Neural crest cell (in vitro differentiated cells): ENCODE results near the gene SPAG7. TPM values are rescaled to one million over a fixed set of nuclear protein-coding genes. Genes with fewer than 3 reads are reported as not detected.

Experiments used
- DNase-seq: peaks from one replicate; pipeline ENCODE4 v3.0.0; 2021; ENCODE audit warnings: low read depth, mixed read lengths, low spot score
- H3K27ac Mint-ChIP-seq: one replicate; pipeline ENCODE4 v1.8.0; 2021; ENCODE audit warnings: mild to moderate bottlenecking, mixed read lengths; ENCODE audit not compliant: unreplicated experiment
- H3K27me3 Mint-ChIP-seq: 2 replicates; pipeline ENCODE4 v1.8.0; 2021; ENCODE audit warnings: low read depth, mild to moderate bottlenecking, mixed read lengths
- H3K36me3 Mint-ChIP-seq: 2 replicates; pipeline ENCODE4 v1.8.0; 2021; ENCODE audit warnings: low read depth, mild to moderate bottlenecking, mixed read lengths
- H3K4me1 Mint-ChIP-seq: 2 replicates; pipeline ENCODE4 v1.8.0; 2021; ENCODE audit warnings: mixed read lengths
- H3K4me3 Mint-ChIP-seq: one replicate; pipeline ENCODE4 v1.8.0; 2021; ENCODE audit warnings: mild to moderate bottlenecking, mixed read lengths
- H3K9me3 Mint-ChIP-seq: 2 replicates; pipeline ENCODE4 v1.8.0; 2021; ENCODE audit warnings: mixed read lengths
- total RNA-seq: library from RNA; stranded (reverse); gene quantifications from 2 replicates; pipeline ENCODE4 v1.2.1, GENCODE V29; 2021
- TF ChIP-seq, protein P1 (sequence below): fragments of 200-600 bp; sonication (generic); conservative IDR thresholded peaks from 2 replicates; pipeline ENCODE4 v1.5.0; 2021; ENCODE audit warnings: antibody characterized with exemption, mild to moderate bottlenecking

Gene SPAG7
- total RNA-seq, 1 donor from 2014 or later = 78.9 TPM

DNA sequence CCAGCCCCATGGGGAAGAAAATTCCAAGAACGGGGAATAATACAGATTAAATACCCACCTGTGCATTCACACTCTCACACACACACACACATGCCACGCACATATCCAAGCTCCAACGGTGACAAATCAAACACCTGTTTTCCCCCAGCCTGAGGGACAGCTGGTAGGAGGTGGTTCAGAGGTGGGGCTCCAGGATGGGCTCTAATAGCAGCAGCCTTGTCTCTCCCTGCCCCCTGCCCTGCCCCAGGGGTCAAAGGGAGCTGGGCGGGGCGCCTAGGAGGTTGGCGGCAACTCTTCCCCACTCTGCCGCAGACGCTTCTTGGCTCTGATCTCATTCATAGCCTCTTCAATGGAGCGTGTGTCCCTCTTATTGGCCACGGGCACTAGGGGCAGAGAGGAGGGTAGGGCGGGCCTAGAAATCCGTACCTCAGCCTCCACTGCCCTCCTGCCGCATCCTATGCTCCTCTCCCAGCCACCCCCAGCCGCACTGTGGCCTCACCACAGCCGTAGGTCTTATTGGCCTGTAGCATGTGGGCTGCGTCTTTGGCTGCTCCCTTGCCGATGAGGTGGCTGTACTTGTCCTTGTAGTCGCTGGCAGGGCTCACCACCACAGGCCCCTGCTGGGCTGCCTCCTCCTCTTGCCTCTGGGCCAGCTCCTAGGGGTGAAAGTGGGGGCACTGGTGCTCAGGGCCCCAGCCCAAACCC is 8.2 kb downstream of the SPAG7 start:
- Mint-ChIP-seq H3K9me3 (no peaks in the 10 kb centered on the region), H3K36me3 (peaks cover 5% of the 10 kb centered on the region), H3K4me1 (peaks cover 8% of the 10 kb centered on the region)

GRCh38 chr17:4958102-4958501 is 9.5 kb downstream of the SPAG7 start:
- no peaks in the 10 kb centered on the region for H3K9me3 Mint-ChIP-seq
- TF ChIP-seq, protein P1, sequence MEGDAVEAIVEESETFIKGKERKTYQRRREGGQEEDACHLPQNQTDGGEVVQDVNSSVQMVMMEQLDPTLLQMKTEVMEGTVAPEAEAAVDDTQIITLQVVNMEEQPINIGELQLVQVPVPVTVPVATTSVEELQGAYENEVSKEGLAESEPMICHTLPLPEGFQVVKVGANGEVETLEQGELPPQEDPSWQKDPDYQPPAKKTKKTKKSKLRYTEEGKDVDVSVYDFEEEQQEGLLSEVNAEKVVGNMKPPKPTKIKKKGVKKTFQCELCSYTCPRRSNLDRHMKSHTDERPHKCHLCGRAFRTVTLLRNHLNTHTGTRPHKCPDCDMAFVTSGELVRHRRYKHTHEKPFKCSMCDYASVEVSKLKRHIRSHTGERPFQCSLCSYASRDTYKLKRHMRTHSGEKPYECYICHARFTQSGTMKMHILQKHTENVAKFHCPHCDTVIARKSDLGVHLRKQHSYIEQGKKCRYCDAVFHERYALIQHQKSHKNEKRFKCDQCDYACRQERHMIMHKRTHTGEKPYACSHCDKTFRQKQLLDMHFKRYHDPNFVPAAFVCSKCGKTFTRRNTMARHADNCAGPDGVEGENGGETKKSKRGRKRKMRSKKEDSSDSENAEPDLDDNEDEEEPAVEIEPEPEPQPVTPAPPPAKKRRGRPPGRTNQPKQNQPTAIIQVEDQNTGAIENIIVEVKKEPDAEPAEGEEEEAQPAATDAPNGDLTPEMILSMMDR = no peak
- no peak overlapping the region for H3K4me3 Mint-ChIP-seq
- no peak for DNase-seq
- H3K27ac Mint-ChIP-seq = no peak overlapping the region
- peaks cover 5% of the 10 kb centered on the region for H3K36me3 Mint-ChIP-seq
- H3K4me1 Mint-ChIP-seq = peaks cover 8% of the 10 kb centered on the region
- no peaks in the 10 kb centered on the region for H3K27me3 Mint-ChIP-seq

More for the DNA sequence above, 8.2 kb downstream of the SPAG7 start:
- no peak overlapping the region for H3K4me3 Mint-ChIP-seq
- no peaks in the 10 kb centered on the region for H3K27me3 Mint-ChIP-seq
- DNase-seq = no peak
- TF ChIP-seq, protein P1 = no peak
- no peak overlapping the region for H3K27ac Mint-ChIP-seq

- H3K4me3 Mint-ChIP-seq = peak overlapping the region; percentile 27
- H3K27ac Mint-ChIP-seq = no peak overlapping the region
- peaks cover 2% of the 10 kb centered on the region for H3K36me3 Mint-ChIP-seq
- no peaks in the 10 kb centered on the region for H3K27me3 Mint-ChIP-seq
- DNase-seq = no peak
- no peaks in the 10 kb centered on the region for H3K9me3 Mint-ChIP-seq
- TF ChIP-seq, protein P1 = no peak
- H3K4me1 Mint-ChIP-seq = peaks cover 11% of the 10 kb centered on the region
Observed at GRCh38 chr17:4956493-4957061, 11.0 kb downstream of the SPAG7 start.

DNA sequence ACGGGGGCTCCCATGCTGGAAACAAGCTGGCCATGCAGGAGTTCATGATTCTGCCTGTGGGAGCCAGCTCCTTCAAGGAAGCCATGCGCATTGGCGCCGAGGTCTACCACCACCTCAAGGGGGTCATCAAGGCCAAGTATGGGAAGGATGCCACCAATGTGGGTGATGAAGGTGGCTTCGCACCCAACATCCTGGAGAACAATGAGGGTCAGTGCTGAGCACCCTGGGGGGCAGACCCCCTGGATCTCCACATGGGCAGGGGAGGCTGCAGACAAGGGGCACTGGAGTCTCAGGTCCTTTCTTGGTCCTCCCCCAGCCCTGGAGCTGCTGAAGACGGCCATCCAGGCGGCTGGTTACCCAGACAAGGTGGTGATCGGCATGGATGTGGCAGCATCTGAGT is 12.5 kb downstream of the SPAG7 start:
- Mint-ChIP-seq H3K27me3 (peaks cover 2% of the 10 kb centered on the region), H3K36me3 (no peaks in the 10 kb centered on the region)

GRCh38 chr17:4953451-4953961 is 14.1 kb downstream of the SPAG7 start:
- Mint-ChIP-seq H3K4me3 (peak overlapping the region; percentile 52), H3K4me1 (peaks cover 21% of the 10 kb centered on the region), H3K9me3 (no peaks in the 10 kb centered on the region), H3K27me3 (peaks cover 2% of the 10 kb centered on the region), H3K27ac (no peak overlapping the region), H3K36me3 (no peaks in the 10 kb centered on the region)
- no peak for DNase-seq
- TF ChIP-seq, protein P1 = no peak

More for the DNA sequence above, 12.5 kb downstream of the SPAG7 start:
- peaks cover 18% of the 10 kb centered on the region for H3K4me1 Mint-ChIP-seq
- no peak overlapping the region for H3K27ac Mint-ChIP-seq
- H3K4me3 Mint-ChIP-seq = no peak overlapping the region
- H3K9me3 Mint-ChIP-seq = no peaks in the 10 kb centered on the region
- no peak for DNase-seq
- TF ChIP-seq, protein P1 = no peak
